H1 (cell line): ENCODE results near the gene BACE1. TPM values are rescaled to one million over a fixed set of nuclear protein-coding genes. Genes with fewer than 3 reads are reported as not detected.

ENCODE experiments used
- CTCF ChIA-PET: fragments of 300-600 bp; sonication (Branson Sonifier 250); formaldehyde crosslinking; loops from one replicate; lab custom pipeline; 2021; ENCODE audit not compliant: partially characterized antibody; lab: Charles Lee
- POLR2A ChIA-PET: fragments of 300-600 bp; sonication (Branson Sonifier 250); formaldehyde crosslinking; loops from one replicate; lab custom pipeline; 2021; ENCODE audit warnings: inconsistent platforms; ENCODE audit not compliant: partially characterized antibody; lab: Charles Lee
- DNase-seq, 2 experiments: peaks; one replicate each; pipeline versions ENCODE4 v3.0.0 to v3.0.0-alpha.2; 2010 to 2022; ENCODE audit warnings: low spot score in 2 of 2, low read depth in 1 of 2, mixed read lengths in 1 of 2
- FAIRE-seq: peaks from 2 replicates; lab custom pipeline; 2011; peaks lifted over from hg19 to GRCh38; lab: Jason Lieb, UNC
- H2AFZ ChIP-seq: 2 replicates; pipeline ENCODE4 v1.8.1; 2012; ENCODE audit warnings: low read length, inconsistent platforms
- H2AK5ac ChIP-seq: 2 replicates; pipeline ENCODE4 v1.6.1; 2013; ENCODE audit warnings: low read depth, low read length
- H2BK120ac ChIP-seq: replicated peaks from 2 replicates; pipeline ENCODE3; 2013; ENCODE audit warnings: low read depth, low read length, inconsistent platforms
- H2BK12ac ChIP-seq: 2 replicates; pipeline ENCODE4 v1.6.1; 2013; ENCODE audit warnings: low read depth, low read length
- H2BK15ac ChIP-seq: 2 replicates; pipeline ENCODE4 v1.6.1; 2013; ENCODE audit warnings: low read length
- H2BK20ac ChIP-seq: 2 replicates; pipeline ENCODE4 v1.6.1; 2013; ENCODE audit warnings: low read length
- H2BK5ac ChIP-seq: 2 replicates; pipeline ENCODE4 v1.6.1; 2013; ENCODE audit warnings: low read depth, low read length
- H3K14ac ChIP-seq: 2 replicates; pipeline ENCODE4 v1.6.1; 2013; ENCODE audit warnings: inconsistent platforms; ENCODE audit not compliant: insufficient read length
- H3K18ac ChIP-seq: 2 replicates; pipeline ENCODE4 v1.6.1; 2013; ENCODE audit warnings: low read length; ENCODE audit errors: extremely low read depth
- H3K23ac ChIP-seq: 2 replicates; pipeline ENCODE4 v1.6.1; 2013; ENCODE audit warnings: inconsistent platforms; ENCODE audit not compliant: insufficient read length
- H3K23me2 ChIP-seq: 2 replicates; pipeline ENCODE4 v1.6.1; 2013; ENCODE audit warnings: low read depth, low read length
- H3K27ac ChIP-seq: 2 replicates; pipeline ENCODE4 v1.6.1; 2011; ENCODE audit warnings: low read depth, low read length, inconsistent platforms
- H3K27me3 ChIP-seq, 4 experiments: replicated peaks in 1 of 4; 1 replicate in 1 of 4; 2 replicates in 3 of 4; pipeline versions ENCODE4 v1.6.1 to v1.8.1; 2011 to 2013; ENCODE audit warnings: low read length in 3 of 4, mild to moderate bottlenecking in 3 of 4, inconsistent platforms in 2 of 4, mixed read lengths in 2 of 4, moderate library complexity in 1 of 4; ENCODE audit not compliant: control insufficient read depth in 3 of 4, insufficient read depth in 3 of 4; ENCODE audit errors: extremely low read depth in 1 of 4
- H3K36me3 ChIP-seq, 4 experiments: 2 replicates each; pipeline versions ENCODE4 v1.6.1 to v1.8.1; 2011 to 2013; ENCODE audit warnings: mild to moderate bottlenecking in 4 of 4, low read length in 3 of 4, moderate library complexity in 2 of 4, control low read depth in 1 of 4, inconsistent platforms in 1 of 4; ENCODE audit not compliant: insufficient read depth in 4 of 4, control insufficient read depth in 2 of 4
- H3K4ac ChIP-seq: replicated peaks from 2 replicates; pipeline ENCODE3; 2013; ENCODE audit warnings: low read length, low read depth, mixed read lengths, inconsistent platforms; ENCODE audit not compliant: insufficient read length
- H3K4me1 ChIP-seq, 4 experiments: replicated peaks in 1 of 4; 1 replicate in 1 of 4; 2 replicates in 3 of 4; pipeline versions ENCODE4 v1.6.1 to v1.8.1; 2011 to 2013; ENCODE audit warnings: low read length in 3 of 4, inconsistent platforms in 2 of 4, mixed read lengths in 1 of 4; ENCODE audit not compliant: insufficient read depth in 4 of 4, control insufficient read depth in 3 of 4
- H3K4me2 ChIP-seq, 2 experiments: 2 replicates each; pipeline versions ENCODE4 v1.6.1 to v1.8.1; 2011 to 2013; ENCODE audit warnings: low read depth in 2 of 2, low read length in 2 of 2, control low read depth in 1 of 2, inconsistent platforms in 1 of 2, mild to moderate bottlenecking in 1 of 2; ENCODE audit not compliant: insufficient read depth in 1 of 2
- H3K4me3 ChIP-seq, 4 experiments: fragments of 200-600, 300-600 bp in 1 of 4; sonication (generic), shearing (Covaris generic), sonication (Bioruptor Twin) in 1 of 4; 2 replicates each; pipeline versions ENCODE4 v1.5.1 to v1.8.1; 2011 to 2016; ENCODE audit warnings: low read length in 4 of 4, low read depth in 3 of 4, control low read depth in 2 of 4, inconsistent platforms in 2 of 4, mild to moderate bottlenecking in 2 of 4, mixed read lengths in 1 of 4, moderate library complexity in 1 of 4; ENCODE audit not compliant: insufficient read depth in 2 of 4; ENCODE audit errors: extremely low read depth in 1 of 4
- H3K56ac ChIP-seq: replicated peaks from 2 replicates; pipeline ENCODE3; 2013; ENCODE audit warnings: low read depth, mild to moderate bottlenecking, mixed read lengths, low read length, inconsistent platforms; ENCODE audit not compliant: insufficient read length
- H3K79me1 ChIP-seq: 2 replicates; pipeline ENCODE4 v1.6.1; 2013; ENCODE audit warnings: low read depth, low read length, control low read depth
- H3K79me2 ChIP-seq, 2 experiments: 2 replicates each; pipeline versions ENCODE4 v1.6.1 to v1.8.1; 2012 to 2013; ENCODE audit warnings: low read length in 2 of 2, mild to moderate bottlenecking in 2 of 2, inconsistent platforms in 1 of 2; ENCODE audit not compliant: insufficient read depth in 2 of 2, control insufficient read depth in 1 of 2
- H3K9ac ChIP-seq, 4 experiments: replicated peaks in 1 of 4; 1 replicate in 1 of 4; 2 replicates in 3 of 4; pipeline versions ENCODE4 v1.6.1 to v1.8.1; 2011 to 2013; ENCODE audit warnings: low read depth in 3 of 4, low read length in 3 of 4, control low read depth in 2 of 4, mild to moderate bottlenecking in 2 of 4, moderate library complexity in 2 of 4, inconsistent platforms in 1 of 4; ENCODE audit errors: extremely low read depth in 1 of 4
- H3K9me3 ChIP-seq, 2 experiments: 2 replicates each; pipeline versions ENCODE4 v1.6.1 to v1.8.1; 2012 to 2013; ENCODE audit warnings: mild to moderate bottlenecking in 2 of 2, moderate library complexity in 2 of 2, control low read depth in 1 of 2, inconsistent platforms in 1 of 2, low read depth in 1 of 2, low read length in 1 of 2, mixed read lengths in 1 of 2; ENCODE audit not compliant: insufficient read depth in 2 of 2
- H4K20me1 ChIP-seq, 2 experiments: replicated peaks in 1 of 2; 2 replicates each; pipeline versions ENCODE3 to v1.8.1; 2011 to 2013; ENCODE audit warnings: inconsistent platforms in 2 of 2, low read length in 2 of 2, mild to moderate bottlenecking in 1 of 2; ENCODE audit not compliant: insufficient read depth in 2 of 2, control insufficient read depth in 1 of 2
- H4K5ac ChIP-seq: 2 replicates; pipeline ENCODE4 v1.6.1; 2013; ENCODE audit warnings: low read length, low read depth, mixed read lengths, inconsistent platforms; ENCODE audit not compliant: insufficient read length
- H4K8ac ChIP-seq: 2 replicates; pipeline ENCODE4 v1.8.0; 2013; ENCODE audit warnings: mild to moderate bottlenecking, moderate library complexity, low read length, inconsistent platforms; ENCODE audit not compliant: insufficient read depth; ENCODE audit errors: extremely low read depth
- H4K91ac ChIP-seq: replicated peaks from 2 replicates; pipeline ENCODE3; 2013; ENCODE audit warnings: low read length, mixed read lengths, inconsistent platforms; ENCODE audit not compliant: insufficient read length
- FOSL1 ChIP-seq: IDR thresholded peaks from 2 replicates; pipeline ENCODE4 v1.6.1; 2011; ENCODE audit warnings: mild to moderate bottlenecking, low read depth, low read length, moderate library complexity; ENCODE audit not compliant: insufficient read depth
- GTF2F1 ChIP-seq: IDR thresholded peaks from 2 replicates; pipeline ENCODE4 v1.6.1; 2012; ENCODE audit warnings: low read depth, low read length, improper control_type of control experiment, borderline replicate concordance
- HDAC2 ChIP-seq, 2 experiments: fragments of 300-600 bp in 1 of 2; sonication (generic) in 1 of 2; IDR thresholded peaks; 2 replicates each; pipeline ENCODE4 v1.6.1; 2011 to 2012; ENCODE audit warnings: low read depth in 2 of 2, low read length in 2 of 2, mild to moderate bottlenecking in 2 of 2, moderate library complexity in 2 of 2, borderline replicate concordance in 1 of 2, inconsistent platforms in 1 of 2
- KDM4A ChIP-seq: IDR thresholded peaks from one replicate; pipeline ENCODE4 v1.7.1; 2012; ENCODE audit warnings: low read depth, mild to moderate bottlenecking, moderate library complexity, low read length, inconsistent platforms; ENCODE audit not compliant: severe bottlenecking
- NRF1 ChIP-seq: IDR thresholded peaks from 2 replicates; pipeline ENCODE4 v1.6.1; 2011; ENCODE audit warnings: mild to moderate bottlenecking, low read depth, low read length, improper control_type of control experiment
- RXRA ChIP-seq: IDR thresholded peaks from 2 replicates; pipeline ENCODE4 v1.6.1; 2011; ENCODE audit warnings: low read depth, mild to moderate bottlenecking, low read length, moderate library complexity; ENCODE audit not compliant: insufficient read depth
- SRF ChIP-seq: IDR thresholded peaks from 2 replicates; pipeline ENCODE4 v1.6.1; 2011; ENCODE audit warnings: mild to moderate bottlenecking, low read depth, low read length, moderate library complexity
- TAF7 ChIP-seq: optimal IDR thresholded peaks from 2 replicates; pipeline ENCODE3; 2011; ENCODE audit warnings: low read depth, mild to moderate bottlenecking, inconsistent platforms, low read length, moderate library complexity, borderline replicate concordance
- WGBS, 2 experiments: shearing (Covaris generic) in 1 of 2; methylation state at CpG; one replicate each; pipeline versions ENCODE4 v1.1.6 to v1.1.7; 2013 to 2015; ENCODE audit warnings: low lambda C conversion rate in 2 of 2, mixed read lengths in 2 of 2, inconsistent platforms in 1 of 2, low coverage in 1 of 2, missing lambda C conversion rate in 1 of 2; ENCODE audit not compliant: insufficient replicate concordance in 2 of 2, insufficient coverage in 1 of 2, insufficient read length in 1 of 2; ENCODE audit errors: extremely low coverage in 1 of 2, missing lambda C conversion rate in 1 of 2; 5-methylcytosine and 5-hydroxymethylcytosine counted together
- polyA plus RNA-seq, 7 experiments: library from polyadenylated mRNA; depleted of rRNA in 3 of 7; stranded (reverse) in 5 of 7; unstranded in 2 of 7; fragments of >200 nt in 5 of 7; fragments of 200-250 nt in 2 of 7; gene quantifications; 1 replicate in 5 of 7; 2 replicates in 1 of 7; 4 replicates in 1 of 7; pipeline versions ENCODE4 v1.2.1 to v1.2.3, GENCODE V29; 2011 to 2013; ENCODE audit warnings: missing spikeins in 2 of 7, mixed read lengths in 2 of 7
- total RNA-seq: library from RNA; stranded (reverse); fragmentation: NEBNext Ultra II Directional; extraction: Animal tissue kit (Norgen Biotek cat#: 25700); gene quantifications from 2 replicates; pipeline ENCODE4 v1.2.1, GENCODE V29; 2021

The BACE1 gene
- total and polyA plus RNA-seq, 2 of the 8 experiments (the other 6 are each of a cell fraction or from before 2014, with no cell fraction given): 7.7 to 7.9 TPM

GRCh38 chr11:117265745-117266144 lies 50.3 kb downstream of the BACE1 start:
- H2BK20ac ChIP-seq: no peak overlapping the region
- no peak overlapping the region for H3K18ac ChIP-seq
- H3K27ac ChIP-seq: no peak overlapping the region
- H2BK15ac ChIP-seq: no peak overlapping the region
- no peak overlapping the region for H2BK5ac ChIP-seq
- H4K20me1 ChIP-seq: no peaks in the 10 kb centered on the region
- no peaks in the 10 kb centered on the region for H3K23me2 ChIP-seq
- H3K4me2 ChIP-seq: no peak overlapping the region
- 92% methylated on average over 2 of the region's 2 CpGs; no CpG with 5 or more reads in 1 of the 2 experiments for WGBS, 2 experiments
- no peak overlapping the region for H4K91ac ChIP-seq
- POLR2A ChIA-PET: no interaction called here
- no peaks in the 10 kb centered on the region; a peak in 1 of 4 replicates for H3K9me3 ChIP-seq
- H3K79me1 ChIP-seq: no peaks in the 10 kb centered on the region
- H4K5ac ChIP-seq: no peak overlapping the region
- no peak overlapping the region for H2BK120ac ChIP-seq
- DNase-seq: no peak
- no peaks in the 10 kb centered on the region for H3K27me3 ChIP-seq
- H3K4ac ChIP-seq: no peak overlapping the region
- CTCF ChIA-PET: interaction anchor here (0.8 kb wide), 1 partner anchor 22 kb away, joined by 3 read pairs; no protein-coding TSS in a partner anchor
- no peak overlapping the region for H3K23ac ChIP-seq
- H3K36me3 ChIP-seq: peaks cover 0 to 4% (median 1%) of the 10 kb centered on the region in 4 experiments; a peak in 3 of 8 replicates
- no peak overlapping the region for H3K4me3 ChIP-seq
- no peaks in the 10 kb centered on the region for H3K4me1 ChIP-seq
- no peak overlapping the region for H2BK12ac ChIP-seq
- no peaks in the 10 kb centered on the region for H3K79me2 ChIP-seq
- H2AFZ ChIP-seq: no peak overlapping the region
- TF ChIP-seq RXRA (no peak), NRF1 (no peak), TAF7 (no peak), SRF (no peak), GTF2F1 (no peak), KDM4A (no peak), HDAC2 (IDR thresholded peaks at IDR 0.05; ENCODE audit: borderline replicate concordance in 1 of 2, low read depth in 2 of 2, low read length in 2 of 2) (no peak), FOSL1 (no peak)
- no peak overlapping the region for H4K8ac ChIP-seq
- H3K56ac ChIP-seq: no peak overlapping the region
- H2AK5ac ChIP-seq: no peak overlapping the region
- H3K14ac ChIP-seq: no peak overlapping the region
- no peak for FAIRE-seq
- H3K9ac ChIP-seq: no peak overlapping the region
